Uterus (tissue), 2 donors: ENCODE measurements around the gene SLC7A1.

Experiments used
- POLR2A ChIP-seq, 2 donors: fragments of 450-650 bp; IDR thresholded peaks; one replicate each; pipeline ENCODE4 v1.6.1; 2016; ENCODE audit warnings: antibody characterized with exemption in 2 of 2, mild to moderate bottlenecking in 1 of 2, moderate library complexity in 1 of 2
- TF ChIP-seq, protein P1 (sequence below), 4 experiments: fragments of 200-600 bp in 2 of 4; fragments of 450-650 bp in 2 of 4; sonication (generic) in 2 of 4; IDR thresholded peaks; one replicate each; pipeline ENCODE4 v1.5.1; 2016 to 2019; ENCODE audit warnings: antibody characterized with exemption in 4 of 4, mild to moderate bottlenecking in 2 of 4, moderate library complexity in 1 of 4

DNA sequence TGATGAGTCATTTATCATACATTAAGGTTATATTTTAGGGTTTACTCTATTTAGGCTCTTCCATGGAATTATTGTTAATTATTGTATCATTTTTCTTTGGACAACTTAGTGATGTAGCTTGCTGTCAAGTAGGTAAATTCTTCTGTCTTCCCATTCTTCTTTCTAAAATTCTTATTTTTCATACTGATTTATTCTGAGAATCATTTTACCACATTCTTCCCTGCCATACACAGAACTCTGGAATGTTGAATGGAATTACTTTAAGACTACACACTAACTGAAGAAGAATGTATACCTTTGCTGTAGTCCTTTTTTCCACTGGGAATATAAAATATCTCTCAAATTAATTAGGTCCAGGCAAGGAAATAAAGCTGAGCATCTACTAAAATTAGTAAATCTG is 24.5 kb upstream of the SLC7A1 start:
- TF ChIP-seq, protein P1, sequence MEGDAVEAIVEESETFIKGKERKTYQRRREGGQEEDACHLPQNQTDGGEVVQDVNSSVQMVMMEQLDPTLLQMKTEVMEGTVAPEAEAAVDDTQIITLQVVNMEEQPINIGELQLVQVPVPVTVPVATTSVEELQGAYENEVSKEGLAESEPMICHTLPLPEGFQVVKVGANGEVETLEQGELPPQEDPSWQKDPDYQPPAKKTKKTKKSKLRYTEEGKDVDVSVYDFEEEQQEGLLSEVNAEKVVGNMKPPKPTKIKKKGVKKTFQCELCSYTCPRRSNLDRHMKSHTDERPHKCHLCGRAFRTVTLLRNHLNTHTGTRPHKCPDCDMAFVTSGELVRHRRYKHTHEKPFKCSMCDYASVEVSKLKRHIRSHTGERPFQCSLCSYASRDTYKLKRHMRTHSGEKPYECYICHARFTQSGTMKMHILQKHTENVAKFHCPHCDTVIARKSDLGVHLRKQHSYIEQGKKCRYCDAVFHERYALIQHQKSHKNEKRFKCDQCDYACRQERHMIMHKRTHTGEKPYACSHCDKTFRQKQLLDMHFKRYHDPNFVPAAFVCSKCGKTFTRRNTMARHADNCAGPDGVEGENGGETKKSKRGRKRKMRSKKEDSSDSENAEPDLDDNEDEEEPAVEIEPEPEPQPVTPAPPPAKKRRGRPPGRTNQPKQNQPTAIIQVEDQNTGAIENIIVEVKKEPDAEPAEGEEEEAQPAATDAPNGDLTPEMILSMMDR (IDR thresholded peaks at IDR 0.05): no peak
- no peak for TF ChIP-seq POLR2A (IDR thresholded peaks at IDR 0.05)
